ENCODE results near the gene AMPD3. TPM values are rescaled to one million over a fixed set of nuclear protein-coding genes. Genes with fewer than 3 reads are reported as not detected.

The AMPD3 gene
- total RNA-seq, 2 experiments from 2014 or later, result 13.2 to 14.1 TPM

- ATAC-seq (ENCODE audit: poor library complexity) (no peak), DNase-seq (no peak)
- POLR2A ChIA-PET, result interaction anchor here (0.9 kb wide), 1 partner anchor 13 kb away, joined by 3 read pairs; no protein-coding TSS in a partner anchor
- no peak for TF ChIP-seq CTCF (IDR thresholded peaks at IDR 0.05)
- Histone ChIP-seq H3K27ac (ENCODE audit: low read depth in 1 of 2, low read length in 2 of 2) (no peak overlapping the region), H3K4me1 (ENCODE audit: insufficient read depth, low read length) (no peaks in the 10 kb centered on the region), H3K4me3 (ENCODE audit: low read length) (no peak overlapping the region), H3K27me3 (ENCODE audit: control insufficient read depth in 1 of 2, insufficient read depth in 2 of 2, low read length in 2 of 2) (peaks cover 6 to 8% of the 10 kb centered on the region in 2 experiments), H3K9me3 (ENCODE audit: control insufficient read depth in 1 of 2, insufficient read depth in 1 of 2, low read length in 2 of 2) (peaks cover 0 to 6% of the 10 kb centered on the region in 2 experiments), H3K36me3 (ENCODE audit: insufficient read depth, low read length) (no peaks in the 10 kb centered on the region)
- Mint-ChIP-seq H3K27ac (no peak overlapping the region), H3K9me3 (no peaks in the 10 kb centered on the region), H3K27me3 (peaks cover 11% of the 10 kb centered on the region), H3K4me1 (ENCODE audit: low read depth) (no peaks in the 10 kb centered on the region), H3K4me3 (no peak overlapping the region), H3K36me3 (ENCODE audit: low read depth) (no peaks in the 10 kb centered on the region)
- CTCF ChIA-PET, result no interaction called here
- intact Hi-C loops (cut with DNase I, micrococcal nuclease), result no loop called here
These were observed 26.6 kb upstream of the AMPD3 start for GRCh38 chr11:10428453-10428852.

GRCh38 chr11:10429526-10429925, 25.5 kb upstream of the AMPD3 start:
- POLR2A ChIA-PET, result no interaction called here
- H3K9me3 Mint-ChIP-seq, result no peaks in the 10 kb centered on the region
- no peak overlapping the region for H3K4me3 Mint-ChIP-seq
- Histone ChIP-seq H3K4me1 (ENCODE audit: insufficient read depth, low read length) (no peaks in the 10 kb centered on the region), H3K4me3 (ENCODE audit: low read length) (no peak overlapping the region), H3K36me3 (ENCODE audit: insufficient read depth, low read length) (no peaks in the 10 kb centered on the region), H3K9me3 (ENCODE audit: control insufficient read depth in 1 of 2, insufficient read depth in 1 of 2, low read length in 2 of 2) (peaks cover 0 to 6% of the 10 kb centered on the region in 2 experiments), H3K27me3 (ENCODE audit: control insufficient read depth in 1 of 2, insufficient read depth in 2 of 2, low read length in 2 of 2) (peaks cover 6 to 8% of the 10 kb centered on the region in 2 experiments), H3K27ac (ENCODE audit: low read depth in 1 of 2, low read length in 2 of 2) (no peak overlapping the region)
- no peaks in the 10 kb centered on the region for H3K4me1 Mint-ChIP-seq (ENCODE audit: low read depth)
- intact Hi-C loops (cut with DNase I, micrococcal nuclease), result no loop called here
- DNase-seq (no peak), ATAC-seq (ENCODE audit: poor library complexity) (no peak)
- H3K27ac Mint-ChIP-seq, result no peak overlapping the region
- CTCF ChIA-PET, result no interaction called here
- H3K36me3 Mint-ChIP-seq (ENCODE audit: low read depth), result no peaks in the 10 kb centered on the region
- no peak for TF ChIP-seq CTCF (IDR thresholded peaks at IDR 0.05)
- peaks cover 11% of the 10 kb centered on the region for H3K27me3 Mint-ChIP-seq

GRCh38 chr11:10432493-10432892, 22.6 kb upstream of the AMPD3 start:
- no peak overlapping the region for H3K4me3 ChIP-seq (ENCODE audit: low read length)
- DNase-seq (no peak), ATAC-seq (ENCODE audit: poor library complexity) (no peak)
- H3K27me3 ChIP-seq (ENCODE audit: control insufficient read depth in 1 of 2, insufficient read depth in 2 of 2, low read length in 2 of 2), result peaks cover 4% of the 10 kb centered on the region in 2 experiments
- H3K27ac ChIP-seq (ENCODE audit: low read depth in 1 of 2, low read length in 2 of 2), result no peak overlapping the region
- no peaks in the 10 kb centered on the region for H3K4me1 ChIP-seq (ENCODE audit: insufficient read depth, low read length)
- peaks cover 11% of the 10 kb centered on the region for H3K27me3 Mint-ChIP-seq
- H3K27ac Mint-ChIP-seq, result no peak overlapping the region
- no peak for TF ChIP-seq CTCF (IDR thresholded peaks at IDR 0.05)
- CTCF ChIA-PET, result no interaction called here
- POLR2A ChIA-PET, result no interaction called here
- no peak overlapping the region for H3K4me3 Mint-ChIP-seq
- H3K4me1 Mint-ChIP-seq (ENCODE audit: low read depth), result no peaks in the 10 kb centered on the region
- no peaks in the 10 kb centered on the region for H3K36me3 ChIP-seq (ENCODE audit: insufficient read depth, low read length)
- intact Hi-C loops (cut with DNase I, micrococcal nuclease), result no loop called here
- H3K36me3 Mint-ChIP-seq (ENCODE audit: low read depth), result no peaks in the 10 kb centered on the region
- H3K9me3 ChIP-seq (ENCODE audit: control insufficient read depth in 1 of 2, insufficient read depth in 1 of 2, low read length in 2 of 2), result no peaks in the 10 kb centered on the region
- H3K9me3 Mint-ChIP-seq, result no peaks in the 10 kb centered on the region

All from CD4-positive, alpha-beta T cell (primary cell).